Measurements from ENCODE around the gene SLC22A8. TPM values are rescaled to one million over a fixed set of nuclear protein-coding genes. Genes with fewer than 3 reads are reported as not detected.

SLC22A8 gene
- total and polyA plus RNA-seq, 2 of the 13 experiments (the other 11 are each of a cell fraction or from before 2014, with no cell fraction given): 0.04 to 0.05 TPM

GRCh38 chr11:63023222-63023814, 7.7 kb upstream of the SLC22A8 start:
- BruUV-seq (replicated peaks): no TSS peak
- Histone ChIP-seq H4K20me1 (ENCODE audit: insufficient read depth, low read length) (no peaks in the 10 kb centered on the region), H2AFZ (ENCODE audit: low read length) (no peak overlapping the region), H3K79me2 (ENCODE audit: insufficient read depth, low read length) (no peaks in the 10 kb centered on the region), H3K27ac (ENCODE audit: extremely low read length, insufficient read depth, low read length) (no peak overlapping the region), H3K4me3 (replicated peaks in 1 of 3; ENCODE audit: insufficient read depth in 1 of 3, low read depth in 2 of 3, low read length in 3 of 3) (no peak overlapping the region), H3K9ac (ENCODE audit: insufficient read depth, low read depth, low read length) (no peak overlapping the region), H3K36me3 (replicated peaks in 1 of 2; ENCODE audit: control insufficient read depth in 1 of 2, insufficient read depth in 2 of 2, low read length in 2 of 2) (no peaks in the 10 kb centered on the region), H3K4me2 (ENCODE audit: low read depth, low read length) (no peak overlapping the region), H3K27me3 (ENCODE audit: control insufficient read depth in 1 of 2, insufficient read depth in 2 of 2, low read length in 2 of 2) (peaks cover 3 to 11% of the 10 kb centered on the region in 2 experiments; a peak in 3 of 5 replicates), H3K9me3 (ENCODE audit: low read length) (no peaks in the 10 kb centered on the region), H3K4me1 (ENCODE audit: insufficient read depth, low read length) (peaks cover 10% of the 10 kb centered on the region; the same call in 1 of the 2 replicates)
- in situ Hi-C loops (cut with HindIII; ENCODE audit: extremely low pct_ligation_motif_present, low pct_unique_long_range_greater_than_20kb) (loop anchor here (5.0 kb wide), 1 partner anchor 116 kb away; no protein-coding TSS in a partner anchor), intact Hi-C loops (cut with micrococcal nuclease; ENCODE audit: unreplicated experiment) (no loop called here)
- FAIRE-seq (no peak), DNase-seq (ENCODE audit: low spot score) (no peak), ATAC-seq (no peak)
- ChIA-PET CTCF (ENCODE audit: low intra/inter-chr PET ratio, low total read pairs) (interaction anchor here (6.9 kb wide), 1 partner anchor 116 kb away, joined by 132 read pairs; no protein-coding TSS in a partner anchor), POLR2A (interaction anchor here (1.7 kb wide), 1 partner anchor 118 kb away, joined by 6 read pairs; no protein-coding TSS in a partner anchor)
- TF ChIP-seq ZNF225 (CRISPR knock-in tag; IDR thresholded peaks at IDR 0.05): no peak
- no peak for TF ChIP-seq HOXA3 (CRISPR knock-in tag; IDR thresholded peaks at IDR 0.05)
- TF ChIP-seq, protein P1, sequence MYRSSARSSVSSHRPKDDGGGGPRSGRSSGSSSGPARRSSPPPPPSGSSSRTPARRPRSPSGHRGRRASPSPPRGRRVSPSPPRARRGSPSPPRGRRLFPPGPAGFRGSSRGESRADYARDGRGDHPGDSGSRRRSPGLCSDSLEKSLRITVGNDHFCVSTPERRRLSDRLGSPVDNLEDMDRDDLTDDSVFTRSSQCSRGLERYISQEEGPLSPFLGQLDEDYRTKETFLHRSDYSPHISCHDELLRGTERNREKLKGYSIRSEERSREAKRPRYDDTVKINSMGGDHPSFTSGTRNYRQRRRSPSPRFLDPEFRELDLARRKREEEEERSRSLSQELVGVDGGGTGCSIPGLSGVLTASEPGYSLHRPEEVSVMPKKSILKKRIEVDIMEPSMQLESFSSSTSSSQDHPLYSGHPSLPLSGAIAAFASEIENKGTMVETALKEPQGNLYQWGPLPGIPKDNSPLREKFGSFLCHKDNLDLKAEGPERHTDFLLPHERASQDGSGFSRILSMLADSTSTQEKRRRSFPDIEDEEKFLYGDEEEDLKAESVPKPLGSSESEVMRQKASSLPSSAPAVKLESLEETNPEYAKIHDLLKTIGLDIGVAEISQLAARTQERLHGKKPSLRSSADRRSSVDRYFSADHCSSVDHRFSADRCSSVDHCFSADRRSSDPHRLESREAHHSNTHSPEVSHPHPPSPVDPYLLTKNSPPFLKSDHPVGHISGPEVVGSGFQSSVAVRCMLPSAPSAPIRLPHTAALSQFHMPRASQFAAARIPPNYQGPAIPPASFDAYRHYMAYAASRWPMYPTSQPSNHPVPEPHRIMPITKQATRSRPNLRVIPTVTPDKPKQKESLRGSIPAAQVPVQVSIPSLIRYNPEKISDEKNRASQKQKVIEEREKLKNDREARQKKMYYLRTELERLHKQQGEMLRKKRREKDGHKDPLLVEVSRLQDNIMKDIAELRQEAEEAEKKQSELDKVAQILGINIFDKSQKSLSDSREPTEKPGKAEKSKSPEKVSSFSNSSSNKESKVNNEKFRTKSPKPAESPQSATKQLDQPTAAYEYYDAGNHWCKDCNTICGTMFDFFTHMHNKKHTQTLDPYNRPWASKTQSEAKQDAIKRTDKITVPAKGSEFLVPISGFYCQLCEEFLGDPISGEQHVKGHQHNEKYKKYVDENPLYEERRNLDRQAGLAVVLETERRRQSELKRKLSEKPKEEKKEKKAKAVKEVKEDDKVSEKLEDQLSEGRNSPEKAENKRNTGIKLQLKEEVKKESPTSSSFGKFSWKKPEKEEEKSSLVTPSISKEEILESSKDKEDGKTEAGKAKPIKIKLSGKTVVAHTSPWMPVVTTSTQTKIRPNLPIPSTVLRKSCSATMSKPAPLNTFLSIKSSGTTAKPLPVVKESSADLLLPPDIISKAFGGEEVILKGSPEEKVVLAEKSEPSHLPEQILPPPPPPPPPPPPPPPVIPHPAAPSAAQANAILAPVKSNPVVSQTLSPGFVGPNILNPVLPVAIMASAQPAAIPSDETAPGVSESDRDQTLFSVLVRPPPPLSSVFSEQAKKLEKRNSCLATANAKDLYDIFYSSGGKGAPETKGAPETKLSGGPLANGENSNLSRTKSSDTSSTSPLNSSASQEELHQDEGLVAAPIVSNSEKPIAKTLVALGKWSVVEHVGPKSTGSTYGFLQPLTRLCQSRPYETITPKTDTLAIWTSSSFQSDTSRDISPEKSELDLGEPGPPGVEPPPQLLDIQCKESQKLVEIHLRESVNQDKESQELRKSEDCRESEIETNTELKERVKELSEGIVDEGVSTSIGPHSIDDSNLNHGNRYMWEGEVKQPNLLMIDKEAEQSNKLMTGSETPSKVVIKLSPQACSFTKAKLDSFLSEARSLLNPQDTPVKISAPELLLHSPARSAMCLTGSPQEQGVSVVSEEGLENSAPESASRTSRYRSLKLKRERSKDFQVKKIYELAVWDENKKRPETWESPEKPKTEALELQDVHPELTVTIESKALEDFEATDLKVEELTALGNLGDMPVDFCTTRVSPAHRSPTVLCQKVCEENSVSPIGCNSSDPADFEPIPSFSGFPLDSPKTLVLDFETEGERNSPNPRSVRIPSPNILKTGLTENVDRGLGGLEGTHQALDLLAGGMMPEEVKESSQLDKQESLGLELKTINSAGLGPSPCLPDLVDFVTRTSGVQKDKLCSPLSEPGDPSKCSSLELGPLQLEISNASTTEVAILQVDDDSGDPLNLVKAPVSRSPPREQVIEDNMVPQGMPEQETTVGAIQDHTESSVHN (CRISPR knock-in tag; IDR thresholded peaks at IDR 0.05): no peak
- TF ChIP-seq SNAI1 (CRISPR knock-in tag; IDR thresholded peaks at IDR 0.05; ENCODE audit: borderline replicate concordance): no peak
- no peak for TF ChIP-seq CREB3 (CRISPR knock-in tag; IDR thresholded peaks at IDR 0.05)
- TF ChIP-seq ZNF530 (CRISPR knock-in tag; IDR thresholded peaks at IDR 0.05; ENCODE audit: low read depth): no peak
- TF ChIP-seq ZNF543 (CRISPR knock-in tag; IDR thresholded peaks at IDR 0.05): no peak
- no peak for TF ChIP-seq DMAP1 (CRISPR knock-in tag; IDR thresholded peaks at IDR 0.05)
- TF ChIP-seq ZNF790 (CRISPR knock-in tag; IDR thresholded peaks at IDR 0.05; ENCODE audit: borderline replicate concordance): no peak
- TF ChIP-seq HOXA7 (CRISPR knock-in tag; IDR thresholded peaks at IDR 0.05): no peak
- TF ChIP-seq ZNF660 (CRISPR knock-in tag; IDR thresholded peaks at IDR 0.05; ENCODE audit: borderline replicate concordance, low read depth): no peak
- TF ChIP-seq, protein P2, sequence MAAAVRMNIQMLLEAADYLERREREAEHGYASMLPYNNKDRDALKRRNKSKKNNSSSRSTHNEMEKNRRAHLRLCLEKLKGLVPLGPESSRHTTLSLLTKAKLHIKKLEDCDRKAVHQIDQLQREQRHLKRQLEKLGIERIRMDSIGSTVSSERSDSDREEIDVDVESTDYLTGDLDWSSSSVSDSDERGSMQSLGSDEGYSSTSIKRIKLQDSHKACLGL (CRISPR knock-in tag; IDR thresholded peaks at IDR 0.05): no peak
- 55% methylated on average over 9 of the region's 11 CpGs for WGBS (ENCODE audit: low lambda C conversion rate)

Measured in HepG2 (cell line).